ENCODE results near the gene CAPN12. TPM values are rescaled to one million over a fixed set of nuclear protein-coding genes. Genes with fewer than 3 reads are reported as not detected.

CAPN12 gene
- total RNA-seq, 1 experiment from 2014 or later, result 3.0 TPM

GRCh38 chr19:38684862-38685665 lies 59.2 kb downstream of the CAPN12 start:
- Histone ChIP-seq H3K4me3 (ENCODE audit: insufficient read depth, low read depth, low read length) (no peak overlapping the region), H3K27me3 (ENCODE audit: control insufficient read depth, insufficient read depth, low read length) (no peaks in the 10 kb centered on the region), H3K36me3 (replicated peaks; ENCODE audit: control insufficient read depth, insufficient read depth, low read length) (no peaks in the 10 kb centered on the region; the same call in 1 of the 2 replicates)
- no peak for DNase-seq

- Histone ChIP-seq H3K4me3 (ENCODE audit: insufficient read depth, low read depth, low read length) (no peak overlapping the region), H3K36me3 (replicated peaks; ENCODE audit: control insufficient read depth, insufficient read depth, low read length) (no peaks in the 10 kb centered on the region; the same call in none of the 2 replicates), H3K27me3 (ENCODE audit: control insufficient read depth, insufficient read depth, low read length) (no peaks in the 10 kb centered on the region)
- no peak for DNase-seq
These were observed 60.0 kb downstream of the CAPN12 start for GRCh38 chr19:38684078-38684861.

GRCh38 chr19:38683393-38684077 lies 60.7 kb downstream of the CAPN12 start:
- Histone ChIP-seq H3K36me3 (replicated peaks; ENCODE audit: control insufficient read depth, insufficient read depth, low read length) (peaks cover 2% of the 10 kb centered on the region), H3K27me3 (ENCODE audit: control insufficient read depth, insufficient read depth, low read length) (no peaks in the 10 kb centered on the region), H3K4me3 (ENCODE audit: insufficient read depth, low read depth, low read length) (no peak overlapping the region)
- peak; percentile 82 for DNase-seq

- Histone ChIP-seq H3K27me3 (ENCODE audit: control insufficient read depth, insufficient read depth, low read length) (no peaks in the 10 kb centered on the region), H3K4me3 (ENCODE audit: insufficient read depth, low read depth, low read length) (no peak overlapping the region), H3K36me3 (replicated peaks; ENCODE audit: control insufficient read depth, insufficient read depth, low read length) (peaks cover 2% of the 10 kb centered on the region)
- DNase-seq, result no peak
These were observed 61.3 kb downstream of the CAPN12 start for GRCh38 chr19:38682872-38683392.

- H3K4me3 ChIP-seq (ENCODE audit: insufficient read depth, low read depth, low read length), result no peak overlapping the region
- peaks cover 2% of the 10 kb centered on the region for H3K36me3 ChIP-seq (replicated peaks; ENCODE audit: control insufficient read depth, insufficient read depth, low read length)
- no peaks in the 10 kb centered on the region for H3K27me3 ChIP-seq (ENCODE audit: control insufficient read depth, insufficient read depth, low read length)
- no peak for DNase-seq
These were observed 61.9 kb downstream of the CAPN12 start for GRCh38 chr19:38682195-38682867.

Other genes starting within 250 kb of the CAPN12 start
- gene MAP4K1, start 126.5 kb downstream of the CAPN12 start, total RNA-seq (2014; rRNA removed; shearing (Covaris generic)), result 8.2 and 13.7 TPM in 2 replicates
- 408 and 422 TPM in 2 replicates for gene EIF3K, start 125.3 kb downstream of the CAPN12 start, total RNA-seq (2014; rRNA removed; shearing (Covaris generic))
- 163 and 226 TPM in 2 replicates for gene ACTN4, start 96.8 kb downstream of the CAPN12 start, total RNA-seq (2014; rRNA removed; shearing (Covaris generic))
- gene LGALS7, start 29.0 kb upstream of the CAPN12 start, total RNA-seq (2014; rRNA removed; shearing (Covaris generic)), result 0.37 and 1.9 TPM in 2 replicates
- not detected in 2 replicates for gene LGALS7B, start 44.7 kb upstream of the CAPN12 start, total RNA-seq (2014; rRNA removed; shearing (Covaris generic))
- not detected in 2 replicates for gene LGALS4, start 68.5 kb upstream of the CAPN12 start, total RNA-seq (2014; rRNA removed; shearing (Covaris generic))
- gene ECH1, start 87.3 kb upstream of the CAPN12 start, total RNA-seq (2014; rRNA removed; shearing (Covaris generic)), result 97.6 and 109 TPM in 2 replicates
- 454 and 591 TPM in 2 replicates for gene HNRNPL, start 105.5 kb upstream of the CAPN12 start, total RNA-seq (2014; rRNA removed; shearing (Covaris generic))
- gene RINL, start 133.8 kb upstream of the CAPN12 start, total RNA-seq (2014; rRNA removed; shearing (Covaris generic)), result 34.0 and 40.5 TPM in 2 replicates
- 11.6 and 11.8 TPM in 2 replicates for gene SIRT2, start 155.1 kb upstream of the CAPN12 start, total RNA-seq (2014; rRNA removed; shearing (Covaris generic))
- gene NFKBIB, start 155.5 kb upstream of the CAPN12 start, total RNA-seq (2014; rRNA removed; shearing (Covaris generic)), result 26.0 and 30.6 TPM in 2 replicates
- gene CCER2, start 167.7 kb upstream of the CAPN12 start, total RNA-seq (2014; rRNA removed; shearing (Covaris generic)), result 0.07 TPM in 1 of 2 replicates, not detected in the other
- gene SARS2, start 186.3 kb upstream of the CAPN12 start, total RNA-seq (2014; rRNA removed; shearing (Covaris generic)), result 65.9 and 75.6 TPM in 2 replicates
- 106 and 115 TPM in 2 replicates for gene MRPS12, start 186.5 kb upstream of the CAPN12 start, total RNA-seq (2014; rRNA removed; shearing (Covaris generic))
- gene FBXO17, start 231.3 kb upstream of the CAPN12 start, total RNA-seq (2014; rRNA removed; shearing (Covaris generic)), result 22.2 and 25.3 TPM in 2 replicates

All from H7 (cell line).